Measurements from ENCODE around the gene FAM72B. TPM values are rescaled to one million over a fixed set of nuclear protein-coding genes. Genes with fewer than 3 reads are reported as not detected.
"Not testable (repeated sequence)": the region's sequence is repeated elsewhere in the genome, so short reads cannot be mapped to it uniquely, and the experiment has no call there.

The FAM72B gene
- total RNA-seq (2014; rRNA removed; shearing (Covaris generic)), result 15.0 and 16.0 TPM in 2 replicates
- polyA plus RNA-seq (2016; fragmentation: Nextera tagmentation; extraction: Ambion mirVana), result 22.8 and 27.4 TPM in 2 replicates
- long read RNA-seq, transcript FAM72B-202 (4 exons, 2,396 nt), result major isoform, 9 of 14 reads
- long read RNA-seq, partial matches to known transcripts, result 0 of 14 reads
- long read RNA-seq, other reads (novel, unspliced or antisense), result 5 of 14 reads

- H3K9me3 Mint-ChIP-seq; H3F3A ChIP-seq (replicated peaks; ENCODE audit: low read depth); H3K27me3 ChIP-seq (ENCODE audit: insufficient read depth); H3K4me1 Mint-ChIP-seq; H3K27ac ChIP-seq (ENCODE audit: low read depth); H3K9me2 ChIP-seq (ENCODE audit: insufficient read depth); H3K27me3 Mint-ChIP-seq (ENCODE audit: insufficient read depth, low read depth, poor library complexity); H3K36me3 Mint-ChIP-seq (ENCODE audit: low read depth); H4K20me1 ChIP-seq (replicated peaks; ENCODE audit: insufficient read depth); H3K4me1 ChIP-seq (ENCODE audit: insufficient read depth); H3K79me2 ChIP-seq (replicated peaks; ENCODE audit: insufficient read depth); H3K36me3 ChIP-seq (ENCODE audit: insufficient read depth); H2AFZ ChIP-seq: not testable (repeated sequence)
- Mint-ChIP-seq H3K27ac (peak within 1 kb of the TSS; percentile 91), H3K4me3 (peak within 1 kb of the TSS; percentile 91)
- DNase-seq (ENCODE audit: low spot score) (peak; percentile 99), ATAC-seq (peak; percentile 78)
- Histone ChIP-seq H3K4me3 (peak within 1 kb of the TSS; percentile 65), H3K4me2 (peak within 1 kb of the TSS; percentile 78)
These were observed at the start of gene FAM72B, which contains the start of gene SRGAP2C for GRCh38 chr1:121184290-121185127. Gene FAM72B (minus strand): TSS chr1:121184340. CDS start chr1:121183489, 851 bp downstream. Gene SRGAP2C (plus strand): TSS chr1:121184975. CDS start chr1:121187447, 2,472 bp downstream.

- H3K27ac Mint-ChIP-seq; H3K9me2 ChIP-seq (ENCODE audit: insufficient read depth); H3K36me3 ChIP-seq (ENCODE audit: insufficient read depth); H3K4me1 Mint-ChIP-seq; H3K9me3 Mint-ChIP-seq; H4K20me1 ChIP-seq (replicated peaks; ENCODE audit: insufficient read depth); H3K27me3 ChIP-seq (ENCODE audit: insufficient read depth); H3K36me3 Mint-ChIP-seq (ENCODE audit: low read depth); DNase-seq (ENCODE audit: low spot score); H3K27ac ChIP-seq (ENCODE audit: low read depth); H3K79me2 ChIP-seq (replicated peaks; ENCODE audit: insufficient read depth); ATAC-seq; H3K4me3 Mint-ChIP-seq; H3K4me2 ChIP-seq; H3K4me1 ChIP-seq (ENCODE audit: insufficient read depth); H3K4me3 ChIP-seq; H2AFZ ChIP-seq; H3F3A ChIP-seq (replicated peaks; ENCODE audit: low read depth); H3K27me3 Mint-ChIP-seq (ENCODE audit: insufficient read depth, low read depth, poor library complexity): not testable (repeated sequence)
These were observed 48.4 kb upstream of the FAM72B start for GRCh38 chr1:121232445-121233125.

GRCh38 chr1:121230636-121231035 lies 46.5 kb upstream of the FAM72B start:
- H3K4me1 ChIP-seq (ENCODE audit: insufficient read depth); H3K27ac ChIP-seq (ENCODE audit: low read depth); H3K36me3 ChIP-seq (ENCODE audit: insufficient read depth); H3F3A ChIP-seq (replicated peaks; ENCODE audit: low read depth); H3K27me3 ChIP-seq (ENCODE audit: insufficient read depth); H3K27me3 Mint-ChIP-seq (ENCODE audit: insufficient read depth, low read depth, poor library complexity); H2AFZ ChIP-seq; H3K4me3 Mint-ChIP-seq; H3K27ac Mint-ChIP-seq; H4K20me1 ChIP-seq (replicated peaks; ENCODE audit: insufficient read depth); H3K9me3 Mint-ChIP-seq; ATAC-seq; H3K79me2 ChIP-seq (replicated peaks; ENCODE audit: insufficient read depth); H3K36me3 Mint-ChIP-seq (ENCODE audit: low read depth); DNase-seq (ENCODE audit: low spot score); H3K9me2 ChIP-seq (ENCODE audit: insufficient read depth); H3K4me3 ChIP-seq; H3K4me2 ChIP-seq; H3K4me1 Mint-ChIP-seq: not testable (repeated sequence)

- not testable (repeated sequence) for H3K4me3 ChIP-seq; H3K9me2 ChIP-seq (ENCODE audit: insufficient read depth); H2AFZ ChIP-seq; H3F3A ChIP-seq (replicated peaks; ENCODE audit: low read depth); H3K27me3 Mint-ChIP-seq (ENCODE audit: insufficient read depth, low read depth, poor library complexity); H3K4me1 ChIP-seq (ENCODE audit: insufficient read depth); H3K4me3 Mint-ChIP-seq; H3K27me3 ChIP-seq (ENCODE audit: insufficient read depth); H3K4me1 Mint-ChIP-seq; H3K4me2 ChIP-seq; ATAC-seq; H3K36me3 Mint-ChIP-seq (ENCODE audit: low read depth); H3K27ac Mint-ChIP-seq; H4K20me1 ChIP-seq (replicated peaks; ENCODE audit: insufficient read depth); H3K9me3 Mint-ChIP-seq; H3K36me3 ChIP-seq (ENCODE audit: insufficient read depth); H3K79me2 ChIP-seq (replicated peaks; ENCODE audit: insufficient read depth); DNase-seq (ENCODE audit: low spot score); H3K27ac ChIP-seq (ENCODE audit: low read depth)
These were observed 43.6 kb upstream of the FAM72B start for GRCh38 chr1:121227544-121228330.

GRCh38 chr1:121226925-121227324 lies 42.8 kb upstream of the FAM72B start:
- not testable (repeated sequence) for H4K20me1 ChIP-seq (replicated peaks; ENCODE audit: insufficient read depth); H3K4me2 ChIP-seq; DNase-seq (ENCODE audit: low spot score); H3K79me2 ChIP-seq (replicated peaks; ENCODE audit: insufficient read depth); H2AFZ ChIP-seq; H3K36me3 Mint-ChIP-seq (ENCODE audit: low read depth); H3K4me1 ChIP-seq (ENCODE audit: insufficient read depth); H3F3A ChIP-seq (replicated peaks; ENCODE audit: low read depth); H3K27ac ChIP-seq (ENCODE audit: low read depth); H3K27me3 Mint-ChIP-seq (ENCODE audit: insufficient read depth, low read depth, poor library complexity); H3K9me2 ChIP-seq (ENCODE audit: insufficient read depth); H3K4me3 ChIP-seq; H3K9me3 Mint-ChIP-seq; H3K4me1 Mint-ChIP-seq; H3K27me3 ChIP-seq (ENCODE audit: insufficient read depth); H3K36me3 ChIP-seq (ENCODE audit: insufficient read depth); H3K4me3 Mint-ChIP-seq; ATAC-seq; H3K27ac Mint-ChIP-seq

- H3K4me2 ChIP-seq; H3K36me3 ChIP-seq (ENCODE audit: insufficient read depth); H3K4me3 Mint-ChIP-seq; H3K36me3 Mint-ChIP-seq (ENCODE audit: low read depth); DNase-seq (ENCODE audit: low spot score); H3K9me2 ChIP-seq (ENCODE audit: insufficient read depth); H3K4me1 Mint-ChIP-seq; H3K4me3 ChIP-seq; ATAC-seq; H3K27me3 Mint-ChIP-seq (ENCODE audit: insufficient read depth, low read depth, poor library complexity); H4K20me1 ChIP-seq (replicated peaks; ENCODE audit: insufficient read depth); H3K9me3 Mint-ChIP-seq; H3F3A ChIP-seq (replicated peaks; ENCODE audit: low read depth); H3K4me1 ChIP-seq (ENCODE audit: insufficient read depth); H2AFZ ChIP-seq; H3K27ac Mint-ChIP-seq; H3K79me2 ChIP-seq (replicated peaks; ENCODE audit: insufficient read depth); H3K27ac ChIP-seq (ENCODE audit: low read depth); H3K27me3 ChIP-seq (ENCODE audit: insufficient read depth): not testable (repeated sequence)
These were observed 42.3 kb upstream of the FAM72B start for GRCh38 chr1:121226295-121226904.

Measured in GM23338 (cell line).